Measurements from ENCODE around the gene YBX1.

- TF ChIP-seq CTCF (IDR thresholded peaks at IDR 0.05; ENCODE audit: insufficient read depth, low read length) (no peak), POLR2AphosphoS5 (IDR thresholded peaks at IDR 0.05; ENCODE audit: low read depth) (no peak)
These were observed 49.4 kb downstream of the YBX1 start for GRCh38 chr1:42731585-42731984.

All from HL-60 (cell line).